Muscle layer of duodenum (tissue), 2 donors: ENCODE measurements around the gene SNX6.
"Not testable (repeated sequence)": the region's sequence is repeated elsewhere in the genome, so short reads cannot be mapped to it uniquely, and the experiment has no call there.

Source experiments
- H3K27ac ChIP-seq: one replicate; pipeline ENCODE4 v1.7.0; 2013; ENCODE audit warnings: mild to moderate bottlenecking, low read length
- H3K27me3 ChIP-seq: one replicate; pipeline ENCODE4 v1.7.0; 2013; ENCODE audit warnings: low read depth, mild to moderate bottlenecking, control low read depth, low read length
- H3K36me3 ChIP-seq, 2 donors: one replicate each; pipeline ENCODE4 v1.7.0; 2013; ENCODE audit warnings: low read length in 2 of 2, control low read depth in 1 of 2, mild to moderate bottlenecking in 1 of 2; ENCODE audit not compliant: insufficient read depth in 2 of 2, control insufficient read depth in 1 of 2
- H3K4me1 ChIP-seq, 2 donors: one replicate each; pipeline ENCODE4 v1.7.0; 2013; ENCODE audit warnings: low read length in 2 of 2, mild to moderate bottlenecking in 2 of 2, control low read depth in 1 of 2, moderate library complexity in 1 of 2; ENCODE audit not compliant: insufficient read depth in 2 of 2, control insufficient read depth in 1 of 2
- H3K4me3 ChIP-seq, 2 donors: one replicate each; pipeline ENCODE4 v1.7.0; 2013; ENCODE audit warnings: low read length in 2 of 2, low read depth in 1 of 2, mild to moderate bottlenecking in 1 of 2
- H3K9me3 ChIP-seq, 2 donors: one replicate each; pipeline ENCODE4 v1.7.0; 2013; ENCODE audit warnings: low read length in 2 of 2, control low read depth in 1 of 2, mild to moderate bottlenecking in 1 of 2; ENCODE audit not compliant: control insufficient read depth in 1 of 2
- donor health status: healthy.

SNX6 gene

GRCh38 chr14:34655959-34656358 is 26.0 kb upstream of the SNX6 start:
- no peaks in the 10 kb centered on the region for H3K4me1 ChIP-seq
- H3K27ac ChIP-seq, result no peak overlapping the region
- H3K9me3 ChIP-seq, result peaks cover 3 to 6% of the 10 kb centered on the region in 2 donors
- H3K36me3 ChIP-seq, result no peaks in the 10 kb centered on the region
- no peaks in the 10 kb centered on the region for H3K27me3 ChIP-seq
- no peak overlapping the region for H3K4me3 ChIP-seq

GRCh38 chr14:34653073-34653472 is 23.1 kb upstream of the SNX6 start:
- not testable (repeated sequence) for H3K27ac ChIP-seq, H3K27me3 ChIP-seq, H3K4me3 ChIP-seq

GRCh38 chr14:34652348-34652747 is 22.4 kb upstream of the SNX6 start:
- H3K4me3 ChIP-seq, H3K27ac ChIP-seq, H3K9me3 ChIP-seq, H3K27me3 ChIP-seq, H3K4me1 ChIP-seq, H3K36me3 ChIP-seq: not testable (repeated sequence)

More at GRCh38 chr14:34653073-34653472, 23.1 kb upstream of the SNX6 start:
- not testable (repeated sequence) for H3K9me3 ChIP-seq, H3K4me1 ChIP-seq, H3K36me3 ChIP-seq

GRCh38 chr14:34650786-34651584 is 21.0 kb upstream of the SNX6 start:
- no peaks in the 10 kb centered on the region for H3K27me3 ChIP-seq
- H3K4me1 ChIP-seq, result no peaks in the 10 kb centered on the region
- no peak overlapping the region for H3K4me3 ChIP-seq
- no peaks in the 10 kb centered on the region for H3K36me3 ChIP-seq
- no peak overlapping the region for H3K27ac ChIP-seq
- H3K9me3 ChIP-seq, result peaks cover 0 to 4% of the 10 kb centered on the region in 2 donors

- not testable (repeated sequence) for H3K27me3 ChIP-seq, H3K4me1 ChIP-seq, H3K4me3 ChIP-seq, H3K36me3 ChIP-seq, H3K27ac ChIP-seq, H3K9me3 ChIP-seq
These were observed 20.1 kb upstream of the SNX6 start for GRCh38 chr14:34650006-34650405.

GRCh38 chr14:34649344-34649743 is 19.4 kb upstream of the SNX6 start:
- H3K27me3 ChIP-seq, result no peaks in the 10 kb centered on the region

GRCh38 chr14:34646570-34647255 is 16.8 kb upstream of the SNX6 start:
- H3K4me3 ChIP-seq, result no peak overlapping the region
- H3K36me3 ChIP-seq, result no peaks in the 10 kb centered on the region
- no peaks in the 10 kb centered on the region for H3K27me3 ChIP-seq
- H3K27ac ChIP-seq, result no peak overlapping the region
- peaks cover 0 to 4% of the 10 kb centered on the region in 2 donors for H3K9me3 ChIP-seq
- H3K4me1 ChIP-seq, result no peaks in the 10 kb centered on the region

More at GRCh38 chr14:34649344-34649743, 19.4 kb upstream of the SNX6 start:
- H3K27ac ChIP-seq, result no peak overlapping the region
- no peaks in the 10 kb centered on the region for H3K36me3 ChIP-seq
- no peak overlapping the region for H3K4me3 ChIP-seq
- H3K9me3 ChIP-seq, result peaks cover 0 to 4% of the 10 kb centered on the region in 2 donors
- H3K4me1 ChIP-seq, result no peaks in the 10 kb centered on the region

GRCh38 chr14:34643361-34643760 is 13.4 kb upstream of the SNX6 start:
- Histone ChIP-seq H3K9me3 (no peaks in the 10 kb centered on the region), H3K4me1 (no peaks in the 10 kb centered on the region), H3K4me3 (no peak overlapping the region), H3K27ac (no peak overlapping the region), H3K36me3 (no peaks in the 10 kb centered on the region), H3K27me3 (no peaks in the 10 kb centered on the region)

GRCh38 chr14:34642595-34642994 is 12.6 kb upstream of the SNX6 start:
- H3K27ac ChIP-seq, result no peak overlapping the region
- no peaks in the 10 kb centered on the region for H3K4me1 ChIP-seq
- no peaks in the 10 kb centered on the region for H3K9me3 ChIP-seq
- H3K4me3 ChIP-seq, result no peak overlapping the region
- H3K36me3 ChIP-seq, result no peaks in the 10 kb centered on the region
- H3K27me3 ChIP-seq, result no peaks in the 10 kb centered on the region

GRCh38 chr14:34640826-34641225 is 10.9 kb upstream of the SNX6 start:
- Histone ChIP-seq H3K4me1 (no peaks in the 10 kb centered on the region), H3K36me3 (no peaks in the 10 kb centered on the region), H3K9me3 (no peaks in the 10 kb centered on the region), H3K4me3 (no peak overlapping the region), H3K27ac (no peak overlapping the region), H3K27me3 (no peaks in the 10 kb centered on the region)

- not testable (repeated sequence) for H3K4me3 ChIP-seq, H3K36me3 ChIP-seq, H3K27me3 ChIP-seq, H3K4me1 ChIP-seq, H3K27ac ChIP-seq, H3K9me3 ChIP-seq
These were observed 4.4 kb upstream of the SNX6 start for GRCh38 chr14:34634360-34634771.
